B cell (primary cell): ENCODE results near the gene IKBKG.

Source experiments
- CTCF ChIP-seq: fragments of 200-600 bp; IDR thresholded peaks from one replicate; pipeline ENCODE4 v1.8.0; 2022; ENCODE audit warnings: antibody characterized with exemption, mild to moderate bottlenecking
- EZH2 ChIP-seq: IDR thresholded peaks from 2 replicates; pipeline ENCODE4 v1.6.1; 2012; ENCODE audit warnings: borderline replicate concordance, low read depth, mild to moderate bottlenecking, moderate library complexity, low read length; ENCODE audit not compliant: insufficient read depth, poor library complexity, severe bottlenecking

- no peak for TF ChIP-seq CTCF
- TF ChIP-seq EZH2: no peak
Observed at GRCh38 chrX:154508384-154508745, 39.1 kb upstream of the IKBKG start.
